NCI-H2081 (cell line): Measurements from ENCODE around the gene KRT222.

Experiments used
- DNase-seq, 2 experiments: peaks; one replicate each; lab custom pipeline; 2025; lab: John Stamatoyannopoulos, UW

KRT222 gene

DNA sequence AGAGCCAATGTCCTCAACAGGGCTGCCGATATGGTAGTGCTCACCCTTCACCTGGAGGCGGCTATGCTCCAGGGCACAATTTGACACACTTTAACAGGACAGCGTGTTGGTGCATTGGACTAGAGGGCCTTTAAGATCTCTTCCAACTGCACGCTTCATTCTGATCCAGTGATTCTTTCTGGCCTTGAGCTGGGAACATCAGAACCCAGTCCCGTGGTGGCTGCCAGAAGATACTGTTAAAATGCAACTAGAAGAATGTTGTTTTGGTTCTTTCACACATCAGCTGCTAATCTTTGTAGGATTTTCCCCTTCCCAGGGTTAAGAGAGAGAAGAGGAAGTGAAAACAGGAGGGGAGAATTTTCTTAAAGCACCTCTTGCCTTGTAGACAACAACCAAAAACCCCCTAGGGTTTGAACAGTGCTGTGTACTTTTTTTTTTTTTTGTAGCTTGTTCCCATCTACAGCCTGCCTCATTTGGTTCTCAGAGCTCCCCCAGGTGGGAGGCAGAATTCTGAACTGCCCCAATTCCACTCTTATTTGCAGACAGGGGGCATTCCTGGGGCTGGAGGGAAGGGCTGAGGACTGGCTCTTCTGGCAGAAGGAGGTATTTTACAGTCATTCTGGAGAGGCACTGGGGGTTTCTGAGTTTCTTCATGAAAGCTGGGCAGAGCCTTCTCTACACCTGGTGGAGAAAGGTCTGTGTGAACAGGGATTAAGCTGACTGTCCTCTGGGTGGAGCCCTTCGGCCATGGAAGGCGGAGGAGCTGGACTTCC is 49.7 kb downstream of the KRT222 start:
- DNase-seq = peak; percentile 17 to 64

DNA sequence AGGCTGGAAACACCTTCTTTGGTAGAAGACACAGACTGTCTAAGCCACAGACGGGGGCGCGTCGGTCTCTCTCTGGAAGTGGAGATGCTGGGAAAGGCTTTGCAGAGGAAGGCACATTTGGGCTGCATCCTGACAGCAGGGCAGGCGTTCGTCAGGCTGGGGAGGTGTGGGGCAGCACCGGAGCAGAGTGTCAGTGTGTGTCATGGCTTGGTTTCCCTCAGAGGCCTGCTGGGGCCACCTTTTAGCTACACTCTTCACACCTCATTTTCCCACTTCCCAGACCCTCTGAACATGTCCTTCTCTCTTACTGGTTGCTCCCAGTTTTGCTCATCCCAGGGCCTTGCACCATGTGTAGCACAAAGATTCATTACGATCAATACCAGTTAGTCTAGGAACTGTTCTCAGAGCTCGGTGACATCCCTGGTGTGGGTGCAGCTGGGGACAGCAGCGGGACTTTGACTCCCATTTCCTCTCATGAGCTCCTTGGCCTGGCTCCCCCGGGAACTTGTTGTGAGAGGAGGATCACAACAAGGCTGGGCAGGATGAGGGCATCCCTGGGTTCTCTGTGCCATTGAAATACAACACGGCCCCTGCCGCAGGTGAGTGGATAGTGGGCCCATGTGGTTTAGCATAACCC is 50.4 kb downstream of the KRT222 start:
- no peak for DNase-seq

DNA sequence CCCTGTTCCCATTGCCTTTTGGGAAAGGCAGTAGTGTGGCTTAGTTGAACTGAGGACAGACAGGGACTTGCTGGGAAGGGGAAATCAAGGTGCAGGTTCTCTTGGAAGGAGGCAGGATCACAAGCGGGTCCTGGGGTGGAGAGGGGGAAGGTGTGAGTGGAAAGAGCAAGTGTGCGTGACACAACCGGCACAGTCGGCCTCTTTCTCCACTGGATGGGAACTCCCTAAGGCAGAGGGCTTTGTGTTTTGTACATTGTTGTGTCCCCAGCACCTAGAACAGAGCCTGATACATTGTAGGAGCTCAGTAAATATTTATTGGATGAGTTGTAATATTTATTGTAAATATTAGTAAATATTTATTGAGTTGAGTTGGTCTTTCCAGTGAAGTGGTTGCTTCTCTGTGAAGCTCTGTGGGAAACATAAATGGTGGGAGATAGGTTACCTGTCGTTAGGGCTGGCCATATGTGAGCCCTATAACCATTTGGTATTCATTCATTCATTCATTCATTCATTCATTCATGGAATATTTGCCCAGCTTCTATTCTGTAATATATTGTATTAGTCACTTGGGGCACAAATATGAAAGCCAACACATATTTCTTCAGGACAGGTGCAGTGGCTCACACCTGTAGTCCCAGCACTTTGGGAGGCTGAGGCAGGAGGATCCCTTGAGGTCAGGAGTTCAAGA is 51.4 kb downstream of the KRT222 start:
- no peak for DNase-seq

DNA sequence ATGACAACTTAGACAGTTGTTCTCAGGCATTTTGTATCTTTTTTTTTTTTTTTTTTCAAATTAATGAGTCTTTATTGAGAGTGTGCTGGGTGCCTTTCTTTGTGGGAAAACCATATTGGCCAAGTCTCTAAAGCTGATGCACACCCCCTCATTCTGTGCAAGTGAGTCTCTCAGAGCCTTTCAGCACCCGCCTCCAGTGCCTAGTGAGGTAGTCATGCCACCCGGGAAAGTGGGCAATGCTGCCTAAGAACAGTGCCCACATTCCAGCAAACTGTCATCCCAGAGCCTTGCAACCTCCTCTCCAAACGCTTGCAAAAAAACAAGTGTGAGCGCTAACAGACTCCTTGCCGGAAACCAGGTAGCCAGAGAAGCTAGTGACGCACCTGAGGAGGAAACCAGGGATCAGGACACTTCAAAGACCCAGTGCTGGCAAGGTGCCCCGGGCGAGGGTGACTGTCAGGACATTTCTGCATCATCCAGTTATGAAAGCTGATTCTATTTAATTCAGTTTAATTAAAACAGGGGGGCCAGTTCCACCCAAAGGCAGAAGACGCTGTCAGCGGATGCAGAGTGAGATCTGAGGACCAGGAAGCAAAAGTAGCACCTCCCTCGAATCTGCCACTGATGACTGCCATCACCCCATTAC is 52.3 kb downstream of the KRT222 start:
- DNase-seq = no peak

DNA sequence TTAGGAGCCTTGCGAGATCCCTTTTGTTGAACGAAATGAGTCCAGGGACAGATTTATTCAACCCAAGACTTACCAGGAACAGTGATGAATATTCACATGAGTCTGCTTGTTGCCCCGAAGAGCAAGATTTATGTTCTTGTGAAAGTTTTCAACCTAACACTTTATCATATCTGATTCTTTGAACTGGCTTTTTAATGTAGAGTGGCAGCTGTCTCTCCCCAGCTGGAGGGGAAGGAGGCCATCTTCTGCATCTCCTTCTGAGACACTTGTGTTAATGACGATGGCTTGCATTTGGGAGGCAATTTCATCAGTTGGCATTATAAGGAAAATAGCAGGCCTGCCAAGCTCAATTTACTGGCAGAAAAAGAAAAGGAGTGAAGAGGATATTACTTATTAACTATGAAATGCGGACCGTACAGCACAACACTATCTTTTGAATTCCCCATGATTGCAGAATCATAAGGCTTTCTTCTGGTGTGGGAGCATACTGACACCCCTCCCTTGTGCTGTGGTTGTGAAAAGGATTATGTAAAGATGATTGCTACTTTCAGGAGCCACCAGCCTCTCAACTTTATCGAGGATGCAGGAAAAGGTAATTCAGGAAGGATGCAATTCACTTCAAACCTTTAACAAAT is 53.0 kb downstream of the KRT222 start:
- no peak for DNase-seq

DNA sequence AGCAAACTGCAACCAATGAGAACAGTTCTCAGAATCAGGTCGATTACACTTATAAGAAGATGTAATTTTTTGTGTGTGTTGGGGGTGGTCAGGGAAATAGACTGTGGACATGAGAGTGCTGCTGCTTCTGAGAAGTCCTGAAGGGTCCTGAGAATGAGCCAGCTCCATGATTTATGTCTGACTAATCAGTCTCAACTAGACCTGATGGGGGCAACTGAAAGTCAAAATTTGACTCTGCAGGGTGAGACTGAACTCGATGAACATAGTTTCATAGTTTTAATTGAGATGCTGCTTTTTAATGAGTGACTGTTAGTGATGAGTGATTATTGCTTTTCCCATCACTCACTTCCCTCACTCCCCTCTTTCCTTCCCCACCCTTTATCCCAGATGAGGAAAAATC is 54.6 kb downstream of the KRT222 start:
- DNase-seq = no peak

DNA sequence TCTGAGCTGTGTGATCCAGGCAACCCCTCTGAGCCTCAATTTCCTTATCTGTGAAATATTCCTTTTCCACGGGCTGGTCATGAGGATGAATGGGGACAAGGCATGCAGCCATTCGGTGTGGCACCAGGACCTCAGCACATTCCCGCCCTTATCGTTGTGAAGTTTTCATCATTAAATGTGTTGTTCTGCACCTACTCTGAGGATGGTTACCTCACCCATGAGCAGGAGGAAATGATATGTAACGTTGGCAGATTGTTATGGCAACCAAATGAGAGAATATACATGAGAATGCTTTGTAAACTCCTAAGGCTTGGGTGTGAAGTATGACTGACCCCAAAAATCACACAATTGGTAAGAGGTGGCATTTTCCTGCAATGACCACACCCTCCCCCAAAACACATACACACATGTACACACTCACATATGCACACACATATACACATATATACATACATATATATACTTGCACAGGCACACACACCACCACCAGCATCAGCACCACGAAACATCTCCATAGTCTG is 56.9 kb downstream of the KRT222 start:
- no peak for DNase-seq

DNA sequence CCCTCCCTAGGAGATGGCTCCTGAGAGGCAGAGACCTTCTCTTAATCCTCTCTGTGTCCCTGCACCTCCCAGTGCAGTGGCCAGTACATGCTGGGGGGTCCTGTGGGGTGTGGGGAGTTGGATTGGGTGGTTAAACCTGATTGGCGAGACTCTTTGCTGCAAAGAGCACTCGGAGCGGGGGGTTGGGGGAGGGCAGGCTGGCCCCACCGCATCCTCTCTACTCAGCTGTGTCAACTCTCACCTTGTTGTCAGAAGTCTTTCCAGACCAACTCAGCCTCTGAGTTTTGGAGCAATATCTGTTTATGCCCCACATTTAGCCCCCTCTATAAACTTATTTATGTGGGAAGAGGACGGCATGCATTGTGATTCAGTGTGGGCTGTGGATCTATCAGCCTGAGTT is 57.3 kb downstream of the KRT222 start:
- no peak for DNase-seq

DNA sequence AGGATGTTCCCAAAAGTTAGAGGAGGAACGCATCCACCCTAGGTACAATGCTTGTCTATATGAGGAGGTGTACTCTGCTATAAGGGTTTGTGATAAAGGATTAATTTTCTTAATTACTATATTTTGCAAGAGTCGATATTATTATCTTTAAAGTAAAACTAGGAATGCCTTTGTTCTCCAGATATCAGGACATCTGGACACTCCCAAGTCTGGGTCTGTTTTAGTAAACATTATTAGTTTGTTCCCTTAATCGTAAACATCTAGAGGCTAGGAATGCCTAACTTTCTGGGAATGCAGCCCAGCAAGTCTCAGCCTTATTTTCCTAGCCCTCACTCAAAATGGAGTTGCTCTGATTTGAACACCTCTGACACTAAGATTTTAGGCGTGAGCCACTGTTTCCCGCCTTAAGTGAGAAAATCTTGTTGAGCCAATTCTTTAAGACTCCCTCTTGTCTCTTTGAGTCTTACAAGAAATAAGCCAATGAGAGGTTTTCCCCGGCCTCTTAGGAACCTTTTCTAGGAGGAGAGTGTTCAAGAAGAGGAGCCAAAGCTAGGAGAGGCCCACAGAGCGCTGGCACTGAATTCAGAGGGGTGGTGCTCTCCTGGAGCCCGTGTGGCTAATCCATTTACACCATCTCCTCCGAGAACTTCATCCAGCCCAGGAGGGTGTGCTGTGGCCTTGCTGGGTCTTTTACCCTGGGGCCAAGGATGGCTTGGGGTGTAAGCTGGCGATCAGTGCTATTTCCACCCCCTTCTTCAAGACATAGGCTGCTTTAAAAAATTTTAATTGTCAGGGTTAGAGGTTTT is 58.2 kb downstream of the KRT222 start:
- DNase-seq = no peak

DNA sequence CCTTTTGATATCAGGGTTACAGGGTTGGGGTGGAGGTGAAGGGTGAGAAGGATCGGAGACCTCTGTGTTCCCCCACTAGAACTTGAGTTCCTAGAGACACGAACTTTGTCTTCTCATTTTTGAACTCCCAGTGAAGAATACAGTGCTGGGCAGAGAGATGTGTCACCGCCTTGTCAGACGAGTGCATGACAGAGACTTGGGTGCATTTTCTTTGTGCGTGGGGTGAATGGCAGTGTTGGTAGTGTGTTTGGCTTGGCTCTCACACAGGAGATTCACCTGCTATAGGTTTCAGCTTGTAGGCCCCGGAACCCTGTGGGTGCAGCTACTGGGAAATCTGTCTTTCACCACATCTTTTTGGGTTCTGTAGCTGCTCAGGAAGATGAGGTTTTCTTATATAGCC is 59.7 kb downstream of the KRT222 start:
- DNase-seq = no peak
